Nephron progenitor cell (in vitro differentiated cells): ENCODE measurements around the gene STIM1.

Source experiments
- DNase-seq: peaks from one replicate; pipeline ENCODE4 v3.0.0; 2021
- H3K27ac Mint-ChIP-seq: 2 replicates; pipeline ENCODE4 v1.8.0; 2021; ENCODE audit warnings: mild to moderate bottlenecking, moderate library complexity, mixed read lengths
- H3K27me3 Mint-ChIP-seq: 2 replicates; pipeline ENCODE4 v1.8.0; 2021; ENCODE audit warnings: mild to moderate bottlenecking, low read depth, mixed read lengths; ENCODE audit not compliant: poor library complexity
- H3K36me3 Mint-ChIP-seq: 2 replicates; pipeline ENCODE4 v1.8.0; 2021; ENCODE audit warnings: low read depth, mixed read lengths
- H3K4me1 Mint-ChIP-seq: 2 replicates; pipeline ENCODE4 v1.8.0; 2021; ENCODE audit warnings: mixed read lengths
- H3K4me3 Mint-ChIP-seq: 2 replicates; pipeline ENCODE4 v1.8.0; 2021; ENCODE audit warnings: mild to moderate bottlenecking, moderate library complexity, mixed read lengths
- H3K9me3 Mint-ChIP-seq: 2 replicates; pipeline ENCODE4 v1.8.0; 2021; ENCODE audit warnings: mild to moderate bottlenecking, moderate library complexity, mixed read lengths
- TF ChIP-seq, protein P1 (sequence below): fragments of 200-600 bp; sonication (generic); IDR thresholded peaks from 2 replicates; pipeline ENCODE4 v1.5.0; 2021; ENCODE audit warnings: antibody characterized with exemption

Gene STIM1

DNA sequence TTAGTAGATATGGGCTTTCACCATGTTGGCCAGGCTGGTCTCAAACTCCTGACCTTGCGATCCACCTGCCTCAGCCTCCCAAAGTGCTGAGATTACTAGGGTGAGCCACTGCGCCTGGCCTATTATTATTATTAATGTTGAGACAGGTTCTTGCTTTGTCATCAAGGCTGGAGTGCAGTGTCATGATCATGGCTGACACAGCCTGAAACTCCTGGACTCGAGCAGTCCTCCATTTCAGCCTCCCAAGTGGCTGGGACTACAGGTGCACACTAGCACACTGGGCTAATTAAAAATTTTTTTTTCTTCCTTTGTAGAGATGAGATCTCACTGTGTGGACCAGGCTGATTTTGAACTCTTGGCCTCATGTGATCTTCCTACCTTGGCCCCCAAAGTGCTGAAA is 102.0 kb downstream of the STIM1 start:
- TF ChIP-seq, protein P1, sequence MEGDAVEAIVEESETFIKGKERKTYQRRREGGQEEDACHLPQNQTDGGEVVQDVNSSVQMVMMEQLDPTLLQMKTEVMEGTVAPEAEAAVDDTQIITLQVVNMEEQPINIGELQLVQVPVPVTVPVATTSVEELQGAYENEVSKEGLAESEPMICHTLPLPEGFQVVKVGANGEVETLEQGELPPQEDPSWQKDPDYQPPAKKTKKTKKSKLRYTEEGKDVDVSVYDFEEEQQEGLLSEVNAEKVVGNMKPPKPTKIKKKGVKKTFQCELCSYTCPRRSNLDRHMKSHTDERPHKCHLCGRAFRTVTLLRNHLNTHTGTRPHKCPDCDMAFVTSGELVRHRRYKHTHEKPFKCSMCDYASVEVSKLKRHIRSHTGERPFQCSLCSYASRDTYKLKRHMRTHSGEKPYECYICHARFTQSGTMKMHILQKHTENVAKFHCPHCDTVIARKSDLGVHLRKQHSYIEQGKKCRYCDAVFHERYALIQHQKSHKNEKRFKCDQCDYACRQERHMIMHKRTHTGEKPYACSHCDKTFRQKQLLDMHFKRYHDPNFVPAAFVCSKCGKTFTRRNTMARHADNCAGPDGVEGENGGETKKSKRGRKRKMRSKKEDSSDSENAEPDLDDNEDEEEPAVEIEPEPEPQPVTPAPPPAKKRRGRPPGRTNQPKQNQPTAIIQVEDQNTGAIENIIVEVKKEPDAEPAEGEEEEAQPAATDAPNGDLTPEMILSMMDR = no peak
- H3K9me3 Mint-ChIP-seq = peaks cover 5% of the 10 kb centered on the region
- H3K4me1 Mint-ChIP-seq = no peaks in the 10 kb centered on the region
- no peak overlapping the region for H3K4me3 Mint-ChIP-seq
- peaks cover 4% of the 10 kb centered on the region for H3K27me3 Mint-ChIP-seq
- no peaks in the 10 kb centered on the region for H3K36me3 Mint-ChIP-seq
- no peak for DNase-seq
- H3K27ac Mint-ChIP-seq = no peak overlapping the region

DNA sequence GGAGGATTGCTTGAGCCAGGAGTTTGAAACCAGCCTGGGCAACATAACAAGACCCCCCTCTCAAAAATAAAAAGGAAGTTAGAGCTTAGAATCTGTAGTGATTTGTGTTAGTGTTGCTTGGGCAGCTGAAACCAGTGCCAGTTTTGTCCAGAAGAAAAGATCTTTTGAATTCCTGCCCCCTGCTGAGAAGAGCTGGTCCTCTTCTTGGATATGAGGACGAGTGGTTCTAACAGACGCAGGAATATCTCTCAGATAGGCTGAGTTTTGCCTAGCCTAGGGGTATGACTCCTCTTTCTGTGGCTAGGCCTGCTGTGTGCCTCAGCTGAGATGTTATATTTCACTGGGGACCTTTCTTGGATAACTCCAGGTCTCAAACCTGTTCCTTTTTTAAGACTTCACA is 102.8 kb downstream of the STIM1 start:
- Mint-ChIP-seq H3K9me3 (peaks cover 5% of the 10 kb centered on the region), H3K4me3 (no peak overlapping the region), H3K36me3 (no peaks in the 10 kb centered on the region), H3K4me1 (peaks cover 5% of the 10 kb centered on the region), H3K27ac (no peak overlapping the region), H3K27me3 (peaks cover 4% of the 10 kb centered on the region)
- TF ChIP-seq, protein P1 = no peak
- no peak for DNase-seq

DNA sequence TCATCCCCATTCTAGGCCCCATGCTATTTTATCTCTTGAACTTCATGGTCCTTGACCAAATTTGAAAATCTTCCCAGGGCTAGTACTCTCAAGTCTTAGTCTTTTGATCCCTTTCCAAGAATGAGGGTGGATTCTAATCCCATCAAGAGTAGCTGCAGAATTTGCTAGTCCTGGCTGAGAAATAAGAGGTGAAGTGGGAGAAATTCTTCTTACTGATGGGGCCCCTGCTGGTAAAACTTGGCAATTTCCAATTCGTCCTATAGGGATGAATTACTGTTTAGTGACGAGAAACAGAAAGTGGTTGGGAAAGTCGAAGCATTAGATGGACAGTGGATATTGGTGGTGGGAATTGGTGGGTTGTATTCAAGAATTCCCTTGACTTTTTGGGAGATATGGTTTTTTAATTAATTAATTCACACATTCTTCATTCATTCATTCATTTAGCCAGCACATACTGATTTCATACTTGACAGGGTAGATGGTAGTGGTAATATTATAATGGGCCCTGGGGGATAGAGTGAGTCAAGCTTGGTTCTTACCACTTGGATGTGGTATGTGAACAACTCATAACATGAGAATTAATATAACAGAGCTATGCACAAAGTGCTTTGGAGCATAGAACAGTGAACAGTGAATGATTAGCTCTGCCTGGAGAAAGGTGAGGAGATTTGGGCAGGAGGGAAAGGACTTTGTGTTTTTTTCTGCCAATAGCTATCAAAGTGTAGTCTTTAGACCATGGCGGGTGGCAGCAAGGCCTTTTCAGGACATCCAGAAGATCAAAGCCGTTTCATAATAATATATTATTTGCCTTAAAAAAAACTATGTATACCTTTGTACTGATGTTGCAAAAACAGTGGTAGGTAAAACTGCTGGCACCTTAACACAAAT is 103.8 kb downstream of the STIM1 start:
- H3K9me3 Mint-ChIP-seq = peaks cover 3% of the 10 kb centered on the region
- TF ChIP-seq, protein P1 = no peak
- H3K27ac Mint-ChIP-seq = no peak overlapping the region
- no peak for DNase-seq
- H3K4me3 Mint-ChIP-seq = no peak overlapping the region
- H3K4me1 Mint-ChIP-seq = peaks cover 15% of the 10 kb centered on the region
- H3K36me3 Mint-ChIP-seq = no peaks in the 10 kb centered on the region
- peaks cover 4% of the 10 kb centered on the region for H3K27me3 Mint-ChIP-seq

DNA sequence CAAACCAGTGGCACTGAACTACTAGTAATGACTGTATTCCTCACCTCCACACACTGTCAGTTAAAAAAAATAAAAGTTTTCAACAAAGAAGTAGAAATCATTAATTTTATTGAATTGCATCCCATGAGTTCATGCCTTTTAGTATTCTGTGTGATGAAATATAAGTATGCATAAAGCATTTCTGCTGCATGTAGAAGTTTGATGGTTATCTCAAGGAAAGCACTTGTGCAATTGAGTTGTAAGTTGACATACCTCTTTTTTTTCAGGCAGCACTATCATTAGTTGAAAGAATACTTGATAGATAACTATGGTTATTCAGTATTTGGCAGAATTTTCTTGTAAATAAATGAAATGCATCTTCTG is 104.4 kb downstream of the STIM1 start:
- H3K9me3 Mint-ChIP-seq = no peaks in the 10 kb centered on the region
- H3K4me1 Mint-ChIP-seq = peaks cover 15% of the 10 kb centered on the region
- no peak overlapping the region for H3K27ac Mint-ChIP-seq
- H3K36me3 Mint-ChIP-seq = no peaks in the 10 kb centered on the region
- H3K27me3 Mint-ChIP-seq = peaks cover 4% of the 10 kb centered on the region
- no peak for DNase-seq
- TF ChIP-seq, protein P1 = no peak
- no peak overlapping the region for H3K4me3 Mint-ChIP-seq

DNA sequence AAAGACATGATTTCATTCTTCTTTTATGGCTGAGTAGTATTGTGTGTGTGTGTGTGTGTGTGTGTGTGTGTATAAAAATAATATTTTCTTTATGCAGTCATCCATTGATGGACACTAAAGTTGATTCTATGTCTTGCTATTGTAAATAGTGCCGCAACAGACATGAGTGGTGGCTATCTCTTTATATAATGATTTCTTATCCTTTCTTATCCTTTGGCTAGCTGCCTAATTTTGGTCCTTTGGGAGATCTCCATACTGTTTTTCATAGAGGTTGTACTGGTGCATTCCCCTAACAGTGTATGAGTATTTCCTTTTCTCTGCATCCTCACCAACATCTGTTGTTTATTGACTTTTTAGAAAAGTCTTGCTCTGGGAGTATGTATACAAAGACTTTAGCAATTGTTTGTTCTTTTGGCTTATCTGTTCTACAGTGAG is 107.0 kb downstream of the STIM1 start:
- TF ChIP-seq, protein P1 = no peak
- Mint-ChIP-seq H3K4me3 (no peak overlapping the region), H3K27ac (no peak overlapping the region), H3K36me3 (no peaks in the 10 kb centered on the region), H3K9me3 (no peaks in the 10 kb centered on the region), H3K27me3 (peaks cover 4% of the 10 kb centered on the region), H3K4me1 (peaks cover 15% of the 10 kb centered on the region)
- no peak for DNase-seq

DNA sequence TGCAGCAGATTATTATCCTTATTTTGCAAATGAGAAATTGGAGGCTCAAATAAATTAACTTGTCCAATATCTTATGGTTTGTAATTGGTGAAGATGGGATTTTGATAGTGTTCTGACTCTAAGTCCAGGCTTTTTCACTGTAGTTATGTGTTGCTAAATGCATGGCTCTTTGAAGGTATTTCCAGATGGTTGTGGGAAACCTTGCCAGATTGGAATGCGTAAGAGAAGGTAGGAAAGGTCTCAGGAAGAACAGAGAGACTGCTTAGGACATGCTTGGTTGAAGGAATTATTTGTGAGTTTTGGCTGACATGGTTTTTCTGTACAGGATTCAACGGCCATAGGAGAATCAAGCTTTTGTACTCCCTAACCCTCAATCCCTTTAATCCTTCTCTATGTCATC is 108.6 kb downstream of the STIM1 start:
- H3K4me3 Mint-ChIP-seq = no peak overlapping the region
- H3K9me3 Mint-ChIP-seq = no peaks in the 10 kb centered on the region
- H3K27ac Mint-ChIP-seq = peak overlapping the region; percentile 69
- no peaks in the 10 kb centered on the region for H3K36me3 Mint-ChIP-seq
- H3K27me3 Mint-ChIP-seq = no peaks in the 10 kb centered on the region
- H3K4me1 Mint-ChIP-seq = peaks cover 15% of the 10 kb centered on the region
- no peak for DNase-seq
- TF ChIP-seq, protein P1 = no peak
